GM23248 (cell line): ENCODE measurements around the gene SLC10A3. TPM values are rescaled to one million over a fixed set of nuclear protein-coding genes. Genes with fewer than 3 reads are reported as not detected.

ENCODE experiments used
- DNase-seq: peaks from one replicate; pipeline ENCODE4 v3.0.0-alpha.2; 2015
- H2AFZ ChIP-seq: fragments of 200-600 bp; sonication (generic); 2 replicates; pipeline ENCODE4 v1.6.1; 2016; ENCODE audit warnings: antibody characterized with exemption
- H3F3A ChIP-seq: fragments of 200-600 bp; sonication (generic); 2 replicates; pipeline ENCODE4 v1.6.1; 2016; ENCODE audit warnings: mild to moderate bottlenecking, antibody characterized with exemption, mixed run types; ENCODE audit not compliant: insufficient read depth
- H3K27ac ChIP-seq: fragments of 200-600 bp; sonication (generic); 2 replicates; pipeline ENCODE4 v1.5.1; 2016; ENCODE audit warnings: mild to moderate bottlenecking
- H3K27me3 ChIP-seq: fragments of 200-600 bp; sonication (generic); replicated peaks from 2 replicates; pipeline ENCODE4 v1.6.1; 2016; ENCODE audit warnings: mild to moderate bottlenecking; ENCODE audit not compliant: insufficient read depth
- H3K36me3 ChIP-seq: fragments of 200-600 bp; sonication (generic); 2 replicates; pipeline ENCODE4 v1.6.1; 2016; ENCODE audit warnings: low read depth, mild to moderate bottlenecking
- H3K4me1 ChIP-seq: fragments of 200-600 bp; sonication (generic); 2 replicates; pipeline ENCODE4 v1.6.1; 2016; ENCODE audit warnings: mild to moderate bottlenecking; ENCODE audit not compliant: insufficient read depth
- H3K4me2 ChIP-seq: fragments of 200-600 bp; sonication (generic); one replicate; pipeline ENCODE4 v1.6.1; 2016; ENCODE audit warnings: mild to moderate bottlenecking; ENCODE audit not compliant: unreplicated experiment
- H3K4me3 ChIP-seq: fragments of 200-600 bp; sonication (generic); 2 replicates; pipeline ENCODE4 v1.5.1; 2016; ENCODE audit warnings: mild to moderate bottlenecking
- H3K79me2 ChIP-seq: fragments of 200-600 bp; sonication (generic); 2 replicates; pipeline ENCODE4 v1.6.1; 2016; ENCODE audit warnings: mild to moderate bottlenecking; ENCODE audit not compliant: insufficient read depth
- H3K9ac ChIP-seq: fragments of 200-600 bp; sonication (generic); 2 replicates; pipeline ENCODE4 v1.6.1; 2016; ENCODE audit warnings: mild to moderate bottlenecking
- H3K9me2 ChIP-seq: fragments of 200-600 bp; sonication (generic); 2 replicates; pipeline ENCODE4 v1.6.1; 2016; ENCODE audit warnings: mixed run types, mild to moderate bottlenecking, moderate library complexity; ENCODE audit not compliant: insufficient read depth
- H3K9me3 ChIP-seq: fragments of 200-600 bp; sonication (generic); one replicate; pipeline ENCODE4 v1.6.1; 2017; ENCODE audit warnings: low read depth
- H4K20me1 ChIP-seq: fragments of 200-600 bp; sonication (generic); 2 replicates; pipeline ENCODE4 v1.6.0; 2016; ENCODE audit not compliant: insufficient read depth
- EZH2 ChIP-seq: fragments of 200-600 bp; sonication (generic); IDR thresholded peaks from 2 replicates; pipeline ENCODE4 v1.6.1; 2018; ENCODE audit warnings: antibody characterized with exemption, mild to moderate bottlenecking; ENCODE audit not compliant: insufficient read depth, poor library complexity, severe bottlenecking
- EZH2phosphoT487 ChIP-seq: fragments of 200-600 bp; sonication (generic); IDR thresholded peaks from 2 replicates; pipeline ENCODE4 v1.6.1; 2018; ENCODE audit warnings: antibody characterized with exemption, moderate library complexity, mild to moderate bottlenecking, low read depth; ENCODE audit not compliant: insufficient read depth
- WGBS, 2 experiments: methylation state at CpG; one replicate each; pipeline ENCODE4 v1.1.6; 2015 to 2017; ENCODE audit warnings: low lambda C conversion rate in 2 of 2, low coverage in 1 of 2; ENCODE audit errors: missing lambda C conversion rate in 2 of 2; 5-methylcytosine and 5-hydroxymethylcytosine counted together
- in situ Hi-C: fragments of 300-500 bp; cut with MboI; formaldehyde crosslinking; loops from 2 replicates; pipeline ENCODE4 v1.15.0; 2020
- polyA plus RNA-seq: library from polyadenylated mRNA; unstranded; fragments of >200 nt; fragmentation: Nextera tagmentation; extraction: Ambion mirVana; gene quantifications from 2 replicates; pipeline ENCODE4 v1.2.1, GENCODE V29; 2016
- total RNA-seq: library from RNA; depleted of rRNA; stranded (reverse); fragments of >200 nt; shearing (Covaris generic); gene quantifications from 2 replicates; pipeline ENCODE4 v1.2.3, GENCODE V29; 2014

The SLC10A3 gene
- total and polyA plus RNA-seq, 2 experiments from 2014 or later = 50.8 to 61.0 TPM

- Histone ChIP-seq H3K4me3 (no peak overlapping the region), H3K27me3 (no peaks in the 10 kb centered on the region), H3K27ac (no peak overlapping the region), H3K9me2 (no peaks in the 10 kb centered on the region), H4K20me1 (no peaks in the 10 kb centered on the region), H3K9ac (no peak overlapping the region), H3F3A (no peaks in the 10 kb centered on the region), H3K9me3 (no peaks in the 10 kb centered on the region), H3K4me2 (no peak overlapping the region), H3K36me3 (no peaks in the 10 kb centered on the region), H3K79me2 (no peaks in the 10 kb centered on the region), H2AFZ (no peak overlapping the region), H3K4me1 (no peaks in the 10 kb centered on the region)
- DNase-seq = no peak
- 57 to 74% methylated on average over 12 to 18 of the region's 23 CpGs for WGBS, 2 experiments
- no peak for TF ChIP-seq EZH2
- TF ChIP-seq EZH2phosphoT487 = no peak
- in situ Hi-C loops = no loop called here
Measured at GRCh38 chrX:154532690-154533089, 42.3 kb upstream of the SLC10A3 start.

GRCh38 chrX:154531626-154532025 lies 41.2 kb upstream of the SLC10A3 start:
- no peak overlapping the region for H3K4me2 ChIP-seq
- WGBS, 2 experiments = 32% methylated on average over 15 of the region's 16 CpGs; no CpG with 5 or more reads in 1 of the 2 experiments
- peak; percentile 38 for DNase-seq
- no peaks in the 10 kb centered on the region for H3K9me2 ChIP-seq
- H3K4me1 ChIP-seq = no peaks in the 10 kb centered on the region
- TF ChIP-seq EZH2phosphoT487 (no peak), EZH2 (no peak)
- no peak overlapping the region for H3K27ac ChIP-seq
- H3K9ac ChIP-seq = no peak overlapping the region
- no peaks in the 10 kb centered on the region for H3F3A ChIP-seq
- in situ Hi-C loops = no loop called here
- no peak overlapping the region for H2AFZ ChIP-seq
- H3K27me3 ChIP-seq = no peaks in the 10 kb centered on the region
- H3K9me3 ChIP-seq = no peaks in the 10 kb centered on the region
- no peaks in the 10 kb centered on the region for H3K79me2 ChIP-seq
- no peaks in the 10 kb centered on the region for H4K20me1 ChIP-seq
- H3K36me3 ChIP-seq = no peaks in the 10 kb centered on the region
- H3K4me3 ChIP-seq = no peak overlapping the region

- 86 to 87% methylated on average over 11 of the region's 11 CpGs for WGBS, 2 experiments
- in situ Hi-C loops = no loop called here
Measured at GRCh38 chrX:154530286-154530685, 39.9 kb upstream of the SLC10A3 start.

GRCh38 chrX:154529206-154529612 lies 38.8 kb upstream of the SLC10A3 start:
- H4K20me1 ChIP-seq = no peaks in the 10 kb centered on the region
- no peak overlapping the region for H3K9ac ChIP-seq
- no peaks in the 10 kb centered on the region for H3K36me3 ChIP-seq
- H3K27me3 ChIP-seq = no peaks in the 10 kb centered on the region
- H3K9me2 ChIP-seq = no peaks in the 10 kb centered on the region
- H2AFZ ChIP-seq = no peak overlapping the region
- H3K27ac ChIP-seq = no peak overlapping the region
- TF ChIP-seq EZH2 (no peak), EZH2phosphoT487 (no peak)
- H3K4me3 ChIP-seq = no peak overlapping the region
- no peaks in the 10 kb centered on the region for H3K79me2 ChIP-seq
- H3K4me2 ChIP-seq = no peak overlapping the region
- no peaks in the 10 kb centered on the region for H3F3A ChIP-seq
- H3K9me3 ChIP-seq = no peaks in the 10 kb centered on the region
- WGBS, 2 experiments = 66 to 67% methylated on average over 6 of the region's 6 CpGs
- in situ Hi-C loops = no loop called here
- DNase-seq = no peak
- H3K4me1 ChIP-seq = no peaks in the 10 kb centered on the region

More at GRCh38 chrX:154530286-154530685, 39.9 kb upstream of the SLC10A3 start:
- H3K9me3 ChIP-seq = no peaks in the 10 kb centered on the region
- no peak for TF ChIP-seq EZH2
- TF ChIP-seq EZH2phosphoT487 = no peak
- H3K9ac ChIP-seq = no peak overlapping the region
- no peaks in the 10 kb centered on the region for H3K79me2 ChIP-seq
- no peaks in the 10 kb centered on the region for H3K9me2 ChIP-seq
- H3K4me2 ChIP-seq = no peak overlapping the region
- no peak for DNase-seq
- H3K4me3 ChIP-seq = no peak overlapping the region
- H3K27me3 ChIP-seq = no peaks in the 10 kb centered on the region
- H3K4me1 ChIP-seq = no peaks in the 10 kb centered on the region
- H3F3A ChIP-seq = no peaks in the 10 kb centered on the region
- H3K27ac ChIP-seq = no peak overlapping the region
- H2AFZ ChIP-seq = no peak overlapping the region
- no peaks in the 10 kb centered on the region for H4K20me1 ChIP-seq
- H3K36me3 ChIP-seq = no peaks in the 10 kb centered on the region
